HL-60 (cell line): ENCODE measurements around the gene FAM169A.

Source experiments
- DNase-seq, 2 experiments: peaks; one replicate each; pipeline ENCODE4 v3.0.0-alpha.2; 2010 to 2020; ENCODE audit warnings: low read depth in 1 of 2, low spot score in 1 of 2
- H3K27ac ChIP-seq: fragments of 250-450 bp; sonication (Bioruptor Pico); replicated peaks from 2 replicates; pipeline ENCODE4 v1.5.1; 2020; ENCODE audit warnings: mild to moderate bottlenecking, moderate library complexity
- H3K27me3 ChIP-seq: fragments of 250-450 bp; sonication (Bioruptor Pico); 2 replicates; pipeline ENCODE4 v1.5.1; 2021; ENCODE audit warnings: mild to moderate bottlenecking, moderate library complexity; ENCODE audit not compliant: insufficient read depth, poor library complexity, severe bottlenecking
- H3K4me3 ChIP-seq: replicated peaks from 2 replicates; pipeline ENCODE4 v1.5.1; 2011; ENCODE audit warnings: mild to moderate bottlenecking, control low read depth, low read length; ENCODE audit not compliant: insufficient read depth
- GABPA ChIP-seq: IDR thresholded peaks from 2 replicates; pipeline ENCODE4 v1.6.1; 2012; ENCODE audit warnings: low read depth
- POLR2AphosphoS5 ChIP-seq: IDR thresholded peaks from 2 replicates; pipeline ENCODE4 v1.6.1; 2012; ENCODE audit warnings: low read depth
- SPI1 ChIP-seq: IDR thresholded peaks from 2 replicates; pipeline ENCODE4 v1.6.1; 2012; ENCODE audit warnings: low read depth, mild to moderate bottlenecking, borderline replicate concordance
- TF ChIP-seq, protein P1 (sequence below): IDR thresholded peaks from one replicate; pipeline ENCODE4 v1.5.1; 2011; ENCODE audit warnings: low read length, control low read depth, inconsistent platforms; ENCODE audit not compliant: insufficient read depth
- TF ChIP-seq, protein P2 (sequence below): IDR thresholded peaks from 2 replicates; pipeline ENCODE4 v1.6.1; 2012; ENCODE audit warnings: low read depth; ENCODE audit not compliant: insufficient replicate concordance

FAM169A gene

DNA sequence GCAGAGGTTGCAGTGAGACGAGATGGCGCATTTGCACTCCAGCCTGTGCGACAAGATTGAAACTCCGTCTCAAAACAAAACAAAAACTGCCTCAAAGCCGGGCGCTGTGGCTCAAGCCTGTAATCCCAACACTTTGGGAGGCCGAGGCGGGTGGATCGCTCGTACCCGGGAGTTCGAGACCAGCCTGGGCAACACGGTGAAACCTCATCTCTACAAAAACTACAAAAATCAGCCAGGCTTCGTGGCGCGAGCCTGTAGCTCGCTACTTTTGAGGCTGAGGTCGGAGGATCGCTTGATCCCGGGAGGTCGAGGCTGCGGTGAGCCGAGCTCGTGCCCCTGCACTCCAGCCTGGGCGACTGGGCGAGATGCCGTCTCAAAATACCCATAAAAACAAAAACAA is 100.3 kb downstream of the FAM169A start:
- Histone ChIP-seq H3K27me3 (no peaks in the 10 kb centered on the region), H3K4me3 (peak overlapping the region; percentile 74), H3K27ac (no peak overlapping the region)
- TF ChIP-seq, protein P1, sequence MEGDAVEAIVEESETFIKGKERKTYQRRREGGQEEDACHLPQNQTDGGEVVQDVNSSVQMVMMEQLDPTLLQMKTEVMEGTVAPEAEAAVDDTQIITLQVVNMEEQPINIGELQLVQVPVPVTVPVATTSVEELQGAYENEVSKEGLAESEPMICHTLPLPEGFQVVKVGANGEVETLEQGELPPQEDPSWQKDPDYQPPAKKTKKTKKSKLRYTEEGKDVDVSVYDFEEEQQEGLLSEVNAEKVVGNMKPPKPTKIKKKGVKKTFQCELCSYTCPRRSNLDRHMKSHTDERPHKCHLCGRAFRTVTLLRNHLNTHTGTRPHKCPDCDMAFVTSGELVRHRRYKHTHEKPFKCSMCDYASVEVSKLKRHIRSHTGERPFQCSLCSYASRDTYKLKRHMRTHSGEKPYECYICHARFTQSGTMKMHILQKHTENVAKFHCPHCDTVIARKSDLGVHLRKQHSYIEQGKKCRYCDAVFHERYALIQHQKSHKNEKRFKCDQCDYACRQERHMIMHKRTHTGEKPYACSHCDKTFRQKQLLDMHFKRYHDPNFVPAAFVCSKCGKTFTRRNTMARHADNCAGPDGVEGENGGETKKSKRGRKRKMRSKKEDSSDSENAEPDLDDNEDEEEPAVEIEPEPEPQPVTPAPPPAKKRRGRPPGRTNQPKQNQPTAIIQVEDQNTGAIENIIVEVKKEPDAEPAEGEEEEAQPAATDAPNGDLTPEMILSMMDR: no peak
- no peak for DNase-seq

DNA sequence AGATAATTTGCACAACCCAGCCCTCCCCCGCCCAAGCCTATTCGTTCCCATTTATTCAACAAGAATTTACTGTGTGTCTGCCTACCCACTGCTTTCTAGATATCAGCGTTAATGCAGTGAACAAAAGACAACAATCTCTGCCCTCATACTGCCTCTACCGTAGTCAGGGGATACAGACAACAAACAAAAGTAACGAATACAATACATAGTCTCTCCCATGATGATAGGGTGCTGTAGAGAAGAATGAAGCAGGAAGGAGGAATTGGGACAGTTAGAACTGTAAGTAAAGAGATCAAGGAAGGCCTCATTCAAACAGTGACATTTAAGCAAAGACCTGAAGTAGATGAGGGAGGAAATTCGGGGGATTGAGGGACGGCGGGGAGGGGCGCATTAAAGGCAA is 101.0 kb downstream of the FAM169A start:
- TF ChIP-seq GABPA (no peak), POLR2AphosphoS5 (no peak), SPI1 (no peak)
- TF ChIP-seq, protein P1: no peak
- TF ChIP-seq, protein P2, sequence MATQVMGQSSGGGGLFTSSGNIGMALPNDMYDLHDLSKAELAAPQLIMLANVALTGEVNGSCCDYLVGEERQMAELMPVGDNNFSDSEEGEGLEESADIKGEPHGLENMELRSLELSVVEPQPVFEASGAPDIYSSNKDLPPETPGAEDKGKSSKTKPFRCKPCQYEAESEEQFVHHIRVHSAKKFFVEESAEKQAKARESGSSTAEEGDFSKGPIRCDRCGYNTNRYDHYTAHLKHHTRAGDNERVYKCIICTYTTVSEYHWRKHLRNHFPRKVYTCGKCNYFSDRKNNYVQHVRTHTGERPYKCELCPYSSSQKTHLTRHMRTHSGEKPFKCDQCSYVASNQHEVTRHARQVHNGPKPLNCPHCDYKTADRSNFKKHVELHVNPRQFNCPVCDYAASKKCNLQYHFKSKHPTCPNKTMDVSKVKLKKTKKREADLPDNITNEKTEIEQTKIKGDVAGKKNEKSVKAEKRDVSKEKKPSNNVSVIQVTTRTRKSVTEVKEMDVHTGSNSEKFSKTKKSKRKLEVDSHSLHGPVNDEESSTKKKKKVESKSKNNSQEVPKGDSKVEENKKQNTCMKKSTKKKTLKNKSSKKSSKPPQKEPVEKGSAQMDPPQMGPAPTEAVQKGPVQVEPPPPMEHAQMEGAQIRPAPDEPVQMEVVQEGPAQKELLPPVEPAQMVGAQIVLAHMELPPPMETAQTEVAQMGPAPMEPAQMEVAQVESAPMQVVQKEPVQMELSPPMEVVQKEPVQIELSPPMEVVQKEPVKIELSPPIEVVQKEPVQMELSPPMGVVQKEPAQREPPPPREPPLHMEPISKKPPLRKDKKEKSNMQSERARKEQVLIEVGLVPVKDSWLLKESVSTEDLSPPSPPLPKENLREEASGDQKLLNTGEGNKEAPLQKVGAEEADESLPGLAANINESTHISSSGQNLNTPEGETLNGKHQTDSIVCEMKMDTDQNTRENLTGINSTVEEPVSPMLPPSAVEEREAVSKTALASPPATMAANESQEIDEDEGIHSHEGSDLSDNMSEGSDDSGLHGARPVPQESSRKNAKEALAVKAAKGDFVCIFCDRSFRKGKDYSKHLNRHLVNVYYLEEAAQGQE: no peak
- Histone ChIP-seq H3K4me3 (no peak overlapping the region), H3K27me3 (no peaks in the 10 kb centered on the region), H3K27ac (no peak overlapping the region)
- DNase-seq: no peak

DNA sequence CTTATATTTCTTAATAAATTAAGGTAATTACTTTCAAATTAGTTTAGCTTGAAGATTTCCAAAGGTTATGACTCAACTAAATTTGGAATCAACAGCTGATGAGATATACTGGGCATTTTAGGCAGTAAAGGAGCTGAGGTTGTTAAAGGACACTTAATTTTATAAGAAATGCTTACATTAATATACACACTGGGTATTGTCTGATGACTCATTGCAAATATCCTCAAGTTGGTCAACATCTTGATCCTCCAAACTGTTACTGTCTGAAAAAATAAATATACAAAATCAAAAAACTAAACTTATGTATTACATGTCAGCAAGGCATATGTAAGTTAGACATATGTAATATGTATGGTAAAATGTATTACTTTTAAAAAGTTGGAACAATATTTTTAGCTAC is 102.7 kb downstream of the FAM169A start:
- TF ChIP-seq POLR2AphosphoS5 (no peak), SPI1 (no peak), GABPA (no peak)
- TF ChIP-seq, protein P2: no peak
- TF ChIP-seq, protein P1: no peak
- H3K4me3 ChIP-seq: no peak overlapping the region
- no peak overlapping the region for H3K27ac ChIP-seq
- no peak for DNase-seq
- no peaks in the 10 kb centered on the region for H3K27me3 ChIP-seq

DNA sequence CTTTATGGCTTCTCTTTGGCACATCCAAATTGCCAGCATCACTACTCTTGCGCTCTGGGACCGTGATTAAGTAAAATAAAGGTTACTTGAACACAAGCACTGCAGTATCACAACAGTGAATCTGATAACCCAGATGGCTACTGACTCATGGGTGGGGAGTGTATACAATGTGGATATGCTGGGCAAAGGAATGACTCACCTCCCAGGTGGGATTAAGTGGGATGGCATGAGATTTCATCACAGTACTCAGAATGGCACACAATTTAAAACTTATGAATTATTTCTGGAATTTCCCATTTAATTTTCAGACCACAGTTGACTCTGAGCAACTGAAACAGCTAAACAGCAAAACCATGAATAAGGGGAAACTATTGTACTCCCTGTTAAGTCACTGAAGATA is 103.6 kb downstream of the FAM169A start:
- Histone ChIP-seq H3K4me3 (no peak overlapping the region), H3K27ac (no peak overlapping the region), H3K27me3 (no peaks in the 10 kb centered on the region)
- TF ChIP-seq SPI1 (no peak), GABPA (no peak), POLR2AphosphoS5 (no peak)
- TF ChIP-seq, protein P2: no peak
- TF ChIP-seq, protein P1: no peak
- no peak for DNase-seq
